A673 (cell line): Measurements from ENCODE around the gene ANGPT4. TPM values are rescaled to one million over a fixed set of nuclear protein-coding genes. Genes with fewer than 3 reads are reported as not detected.

Source experiments
- BruUV-seq: library from RNA; stranded (reverse); fragments of 400-500 nt; replicated peaks from 2 replicates; lab custom pipeline; 2021; lab: Mats Ljungman, UMichigan
- CTCF ChIA-PET: fragments of 300-600 bp; sonication (Branson Sonifier 250); formaldehyde crosslinking; loops from one replicate; lab custom pipeline; 2022; ENCODE audit warnings: antibody characterized with exemption; lab: Charles Lee
- POLR2A ChIA-PET: fragments of 300-600 bp; sonication (Branson Sonifier 250); formaldehyde crosslinking; loops from one replicate; lab custom pipeline; 2022; ENCODE audit warnings: antibody characterized with exemption; ENCODE audit not compliant: low non-redundant PET; lab: Charles Lee
- DNase-seq: peaks from one replicate; pipeline ENCODE4 v3.0.0-alpha.2; 2015; ENCODE audit warnings: low spot score
- H3K27ac ChIP-seq: fragments of 200-600 bp; sonication (generic); 2 replicates; pipeline ENCODE4 v1.5.1; 2016; ENCODE audit warnings: mixed run types, low read depth, mild to moderate bottlenecking, mixed read lengths, antibody characterized with exemption, low read length; ENCODE audit not compliant: poor library complexity, severe bottlenecking
- H3K27me3 ChIP-seq: fragments of 200-600 bp; sonication (generic); replicated peaks from 2 replicates; pipeline ENCODE4 v1.6.1; 2017; ENCODE audit warnings: mixed run types, low read depth, mild to moderate bottlenecking, mixed read lengths, antibody characterized with exemption, low read length; ENCODE audit not compliant: insufficient read depth, poor library complexity
- H3K36me3 ChIP-seq: fragments of 200-600 bp; sonication (generic); 2 replicates; pipeline ENCODE4 v1.6.1; 2016; ENCODE audit warnings: mixed run types, mild to moderate bottlenecking, mixed read lengths, antibody characterized with exemption, low read length; ENCODE audit not compliant: insufficient read depth, poor library complexity, severe bottlenecking
- H3K4me1 ChIP-seq: fragments of 200-600 bp; sonication (generic); 2 replicates; pipeline ENCODE4 v1.6.1; 2017; ENCODE audit warnings: mixed run types, mild to moderate bottlenecking, mixed read lengths, antibody characterized with exemption, low read length; ENCODE audit not compliant: insufficient read depth, poor library complexity, severe bottlenecking
- H3K4me3 ChIP-seq: fragments of 200-600 bp; sonication (generic); 2 replicates; pipeline ENCODE4 v1.5.1; 2016; ENCODE audit warnings: low read depth, mixed run types, mild to moderate bottlenecking, mixed read lengths, low read length; ENCODE audit not compliant: poor library complexity, severe bottlenecking
- H3K9me3 ChIP-seq: fragments of 200-600 bp; sonication (generic); 2 replicates; pipeline ENCODE4 v1.6.1; 2016; ENCODE audit warnings: mixed run types, low read depth, mild to moderate bottlenecking, mixed read lengths, antibody characterized with exemption, low read length; ENCODE audit not compliant: poor library complexity, severe bottlenecking
- CTCF ChIP-seq: fragments of 300-800, 200-600 bp; sonication (generic); conservative IDR thresholded peaks from 2 replicates; pipeline ENCODE4 v1.5.1; 2017; ENCODE audit warnings: low read depth, mild to moderate bottlenecking, antibody characterized with exemption, low read length, moderate library complexity, mixed read lengths
- EZH2 ChIP-seq: fragments of 200-600 bp; sonication (generic); IDR thresholded peaks from 2 replicates; pipeline ENCODE4 v1.6.1; 2017; ENCODE audit warnings: borderline replicate concordance, low read depth, mild to moderate bottlenecking, mixed read lengths, antibody characterized with exemption, low read length; ENCODE audit not compliant: poor library complexity, severe bottlenecking
- intact Hi-C: fragments of 100-400 bp; cut with micrococcal nuclease; formaldehyde crosslinking; loops from one replicate; pipeline ENCODE4 v1.10.0; 2022; ENCODE audit not compliant: unreplicated experiment
- total RNA-seq: library from RNA; stranded (reverse); gene quantifications from 2 replicates; pipeline ENCODE4 v1.2.3, GENCODE V29; 2021

ANGPT4 gene
- total RNA-seq, 1 experiment from 2014 or later, result not detected

- H3K36me3 ChIP-seq, result no peaks in the 10 kb centered on the region
- H3K4me3 ChIP-seq, result no peak overlapping the region
- H3K27me3 ChIP-seq, result peaks cover 4% of the 10 kb centered on the region
- POLR2A ChIA-PET, result no interaction called here
- DNase-seq, result no peak
- intact Hi-C loops, result no loop called here
- CTCF ChIA-PET, result no interaction called here
- H3K4me1 ChIP-seq, result no peaks in the 10 kb centered on the region
- TF ChIP-seq EZH2 (no peak), CTCF (no peak)
- BruUV-seq, result no TSS peak
- no peak overlapping the region for H3K27ac ChIP-seq
- H3K9me3 ChIP-seq, result no peaks in the 10 kb centered on the region
Measured at GRCh38 chr20:909641-910040, 6.5 kb downstream of the ANGPT4 start.

GRCh38 chr20:906703-907270, 9.3 kb downstream of the ANGPT4 start:
- Histone ChIP-seq H3K4me1 (no peaks in the 10 kb centered on the region), H3K36me3 (no peaks in the 10 kb centered on the region), H3K27me3 (no peaks in the 10 kb centered on the region), H3K9me3 (no peaks in the 10 kb centered on the region), H3K4me3 (no peak overlapping the region), H3K27ac (no peak overlapping the region)
- DNase-seq, result no peak
- BruUV-seq, result no TSS peak
- intact Hi-C loops, result no loop called here
- POLR2A ChIA-PET, result no interaction called here
- CTCF ChIA-PET, result interaction anchor here (0.6 kb wide), 1 partner anchor 331 kb away, joined by 3 read pairs; no protein-coding TSS in a partner anchor
- TF ChIP-seq EZH2, result no peak
- TF ChIP-seq CTCF, result no peak

- POLR2A ChIA-PET, result no interaction called here
- H3K27ac ChIP-seq, result no peak overlapping the region
- DNase-seq, result no peak
- intact Hi-C loops, result no loop called here
- CTCF ChIA-PET, result no interaction called here
- no peaks in the 10 kb centered on the region for H3K27me3 ChIP-seq
- no peak overlapping the region for H3K4me3 ChIP-seq
- no TSS peak for BruUV-seq
- TF ChIP-seq CTCF (no peak), EZH2 (no peak)
- H3K4me1 ChIP-seq, result no peaks in the 10 kb centered on the region
- H3K36me3 ChIP-seq, result no peaks in the 10 kb centered on the region
- no peaks in the 10 kb centered on the region for H3K9me3 ChIP-seq
Measured at GRCh38 chr20:906001-906520, 10.1 kb downstream of the ANGPT4 start.
